22Rv1 (cell line): ENCODE data around the gene ABHD15.

ENCODE experiments used
- H3K27ac ChIP-seq: fragments of 450-650 bp; 2 replicates; pipeline ENCODE4 v1.5.1; 2017
- CTCF ChIP-seq: fragments of 450-650 bp; IDR thresholded peaks from 2 replicates; pipeline ENCODE4 v1.5.1; 2017; ENCODE audit warnings: mild to moderate bottlenecking
- ZFX ChIP-seq: fragments of 450-650 bp; IDR thresholded peaks from 2 replicates; pipeline ENCODE4 v1.6.1; 2017; ENCODE audit warnings: antibody characterized with exemption, borderline replicate concordance

The ABHD15 gene

GRCh38 chr17:29612404-29613280 is 45.8 kb upstream of the ABHD15 start:
- H3K27ac ChIP-seq = 0 out of 2 replicates have a peak overlapping the region, but pooled peaks have one; percentile 20
- TF ChIP-seq CTCF (no peak), ZFX (no peak)

- H3K27ac ChIP-seq = no peak overlapping the region
Measured at GRCh38 chr17:29612094-29612403, 45.2 kb upstream of the ABHD15 start.

GRCh38 chr17:29611351-29612093 is 44.7 kb upstream of the ABHD15 start:
- TF ChIP-seq ZFX (no peak), CTCF (no peak)
- H3K27ac ChIP-seq = no peak overlapping the region

More at GRCh38 chr17:29612094-29612403, 45.2 kb upstream of the ABHD15 start:
- TF ChIP-seq ZFX (no peak), CTCF (no peak)

GRCh38 chr17:29610395-29610794 is 43.6 kb upstream of the ABHD15 start:
- H3K27ac ChIP-seq = no peak overlapping the region
- TF ChIP-seq ZFX (no peak), CTCF (no peak)

- TF ChIP-seq CTCF (no peak), ZFX (no peak)
- no peak overlapping the region for H3K27ac ChIP-seq
Measured at GRCh38 chr17:29608986-29609385, 42.1 kb upstream of the ABHD15 start.

GRCh38 chr17:29607557-29608195 is 40.8 kb upstream of the ABHD15 start:
- no peak overlapping the region for H3K27ac ChIP-seq
- TF ChIP-seq ZFX (no peak), CTCF (no peak)

- H3K27ac ChIP-seq = no peak overlapping the region
- no peak for TF ChIP-seq ZFX
- no peak for TF ChIP-seq CTCF
Measured at GRCh38 chr17:29603109-29603674, 36.4 kb upstream of the ABHD15 start.
